GM12878 (cell line): Measurements from ENCODE around the gene MYPN. TPM values are rescaled to one million over a fixed set of nuclear protein-coding genes. Genes with fewer than 3 reads are reported as not detected.
A peak's percentile ranks its signal among the peaks of the same experiment; 100 is the strongest.

Source experiments
- ASH2L ChIP-seq: fragments of 300-600, 200-600 bp; sonication (generic); IDR thresholded peaks from 2 replicates; pipeline ENCODE4 v1.6.1; 2017; ENCODE audit warnings: low read depth, mild to moderate bottlenecking, borderline replicate concordance
- BACH1 ChIP-seq: fragments of 450-650 bp; IDR thresholded peaks from 2 replicates; pipeline ENCODE4 v1.6.1; 2017; ENCODE audit warnings: mild to moderate bottlenecking, borderline replicate concordance
- BCL11A ChIP-seq: IDR thresholded peaks from 2 replicates; pipeline ENCODE4 v1.6.1; 2011; ENCODE audit warnings: low read depth, low read length
- BCL3 ChIP-seq: IDR thresholded peaks from 2 replicates; pipeline ENCODE4 v1.6.1; 2011; ENCODE audit warnings: borderline replicate concordance, low read depth, mild to moderate bottlenecking, moderate library complexity, low read length; ENCODE audit not compliant: insufficient read depth, poor library complexity, severe bottlenecking
- BHLHE40 ChIP-seq, 2 experiments: fragments of 450-650 bp in 1 of 2; IDR thresholded peaks; 2 replicates each; pipeline ENCODE4 v1.6.1; 2011 to 2017; ENCODE audit warnings: low read depth in 2 of 2, borderline replicate concordance in 1 of 2, improper control_type of control experiment in 1 of 2, low read length in 1 of 2, mild to moderate bottlenecking in 1 of 2
- E2F8 ChIP-seq: fragments of 450-650 bp; IDR thresholded peaks from 2 replicates; pipeline ENCODE4 v1.6.1; 2018; ENCODE audit warnings: mild to moderate bottlenecking, low read depth, moderate library complexity; ENCODE audit not compliant: partially characterized antibody
- ETV6 ChIP-seq, 2 experiments: fragments of 450-650 bp in 1 of 2; IDR thresholded peaks in 1 of 2; conservative IDR thresholded peaks in 1 of 2; 2 replicates each; pipeline ENCODE4 v1.6.1; 2014; ENCODE audit warnings: antibody characterized with exemption in 1 of 2, borderline replicate concordance in 1 of 2, low read depth in 1 of 2, mild to moderate bottlenecking in 1 of 2, moderate library complexity in 1 of 2
- GATAD2B ChIP-seq: fragments of 450-650 bp; conservative IDR thresholded peaks from 2 replicates; pipeline ENCODE4 v1.6.1; 2017; ENCODE audit warnings: low read depth, mild to moderate bottlenecking, moderate library complexity
- HCFC1 ChIP-seq: fragments of 150-350 bp; IDR thresholded peaks from 2 replicates; pipeline ENCODE4 v1.6.1; 2014; ENCODE audit warnings: low read length
- HSF1 ChIP-seq: fragments of 150-350 bp; IDR thresholded peaks from 2 replicates; pipeline ENCODE4 v1.6.1; 2014; ENCODE audit warnings: mild to moderate bottlenecking, low read depth, low read length
- IKZF1 ChIP-seq: fragments of 450-650 bp; conservative IDR thresholded peaks from 2 replicates; pipeline ENCODE4 v1.6.1; 2017; ENCODE audit warnings: antibody characterized with exemption, mild to moderate bottlenecking
- MAX ChIP-seq: IDR thresholded peaks from 2 replicates; pipeline ENCODE4 v1.6.1; 2012; ENCODE audit warnings: low read depth, low read length, improper control_type of control experiment
- MEF2A ChIP-seq: IDR thresholded peaks from 2 replicates; pipeline ENCODE4 v1.6.1; 2011; ENCODE audit warnings: low read depth, mild to moderate bottlenecking, low read length, moderate library complexity; ENCODE audit not compliant: insufficient read depth
- NRF1 ChIP-seq: conservative IDR thresholded peaks from 2 replicates; pipeline ENCODE4 v1.6.1; 2011; ENCODE audit warnings: mild to moderate bottlenecking, low read depth, low read length, improper control_type of control experiment
- PBX3 ChIP-seq: IDR thresholded peaks from 2 replicates; pipeline ENCODE4 v1.6.1; 2011; ENCODE audit warnings: mild to moderate bottlenecking, low read depth, low read length, moderate library complexity; ENCODE audit not compliant: insufficient replicate concordance
- RELB ChIP-seq: fragments of 450-650 bp; IDR thresholded peaks from 2 replicates; pipeline ENCODE4 v1.6.1; 2017; ENCODE audit warnings: low read depth, mild to moderate bottlenecking, moderate library complexity
- SMARCA5 ChIP-seq: fragments of 450-650 bp; IDR thresholded peaks from 2 replicates; pipeline ENCODE4 v1.6.1; 2017; ENCODE audit warnings: mild to moderate bottlenecking
- WRNIP1 ChIP-seq: IDR thresholded peaks from 2 replicates; pipeline ENCODE4 v1.6.1; 2011; ENCODE audit warnings: low read depth, low read length, improper control_type of control experiment, borderline replicate concordance
- YBX1 ChIP-seq: fragments of 450-650 bp; IDR thresholded peaks from 2 replicates; pipeline ENCODE4 v1.6.1; 2016; ENCODE audit warnings: antibody characterized with exemption
- ZZZ3 ChIP-seq: IDR thresholded peaks from 2 replicates; pipeline ENCODE4 v1.6.1; 2011; ENCODE audit warnings: low read depth; ENCODE audit not compliant: control insufficient read depth, insufficient read length
- polyA plus RNA-seq, 11 experiments: library from polyadenylated mRNA; depleted of rRNA in 4 of 11; unstranded in 6 of 11; stranded (reverse) in 5 of 11; fragments of >200 nt; fragmentation: Nextera tagmentation in 4 of 11; fragmentation: Illumina TruSeq in 1 of 11; extraction: Ambion mirVana in 4 of 11; extraction: Trizol in 1 of 11; gene quantifications; 1 replicate in 1 of 11; 2 replicates in 10 of 11; pipeline versions ENCODE4 v1.2.1 to v1.2.3, GENCODE V29; 2011 to 2016; ENCODE audit warnings: inconsistent platforms in 2 of 11, missing spikeins in 2 of 11, low read depth in 1 of 11
- total RNA-seq, 4 experiments: library from RNA; depleted of rRNA in 3 of 4; stranded (reverse); fragments of >200 nt in 3 of 4; fragmentation: Illumina TruSeq in 1 of 4; extraction: Trizol in 1 of 4; gene quantifications; 2 replicates each; pipeline versions ENCODE4 v1.2.1 to v1.2.3, GENCODE V29; 2013 to 2021

Gene MYPN
- total and polyA plus RNA-seq, 10 of the 15 experiments (the other 5 are each of a cell fraction or from before 2014, with no cell fraction given) = 0.01 to 0.02 TPM; not detected in 8

- TF ChIP-seq E2F8 (no peak), MEF2A (no peak), ETV6 (conservative IDR thresholded peaks at IDR 0.05 in 1 of 2, IDR thresholded peaks at IDR 0.05 in 1 of 2; ENCODE audit: borderline replicate concordance in 1 of 2, low read depth in 1 of 2) (no peak), BHLHE40 (IDR thresholded peaks at IDR 0.05; ENCODE audit: borderline replicate concordance in 1 of 2, low read depth in 2 of 2, low read length in 1 of 2) (peak; percentile 76 to 97; a peak in 3 of 4 replicates), ASH2L (no peak; the same call in 1 of the 2 replicates), MAX (no peak), YBX1 (no peak), ZZZ3 (no peak), HSF1 (no peak), RELB (no peak), NRF1 (peak; percentile 44), BACH1 (0 out of 2 replicates have a peak, but pooled peaks have one; percentile 43), SMARCA5 (peak; percentile 64; the same call in 1 of the 2 replicates), HCFC1 (no peak), GATAD2B (peak; percentile 58; the same call in 1 of the 2 replicates), WRNIP1 (no peak), IKZF1 (peak; percentile 70), BCL3 (no peak), PBX3 (no peak), BCL11A (no peak)
These were observed 122.0 kb downstream of the MYPN start (continued) for GRCh38 chr10:68231106-68231816.
